Activated T-cell treated with anti-CD3 and anti-CD28 coated beads, Interleukin-2, amount 50 U/mL, for 24 hours (primary cell): ENCODE results near the gene DRC7.
A peak's percentile ranks its signal among the peaks of the same experiment; 100 is the strongest.

Experiments
- DNase-seq: peaks from one replicate; pipeline ENCODE4 v3.0.0-alpha.2; 2020
- H3K27ac Mint-ChIP-seq: 2 replicates; pipeline ENCODE4 v1.8.0; 2020; ENCODE audit warnings: mild to moderate bottlenecking, mixed read lengths
- H3K27me3 Mint-ChIP-seq: 2 replicates; pipeline ENCODE4 v1.8.0; 2020; ENCODE audit warnings: mixed read lengths
- H3K36me3 Mint-ChIP-seq: 2 replicates; pipeline ENCODE4 v1.8.0; 2020; ENCODE audit warnings: low read depth, mixed read lengths
- H3K4me1 Mint-ChIP-seq: 2 replicates; pipeline ENCODE4 v1.8.0; 2020; ENCODE audit warnings: low read depth, mixed read lengths
- H3K4me3 Mint-ChIP-seq: 2 replicates; pipeline ENCODE4 v1.8.0; 2020; ENCODE audit warnings: mild to moderate bottlenecking, moderate library complexity, mixed read lengths
- H3K9me3 Mint-ChIP-seq: 2 replicates; pipeline ENCODE4 v1.8.0; 2020; ENCODE audit warnings: mixed read lengths

Gene DRC7

DNA sequence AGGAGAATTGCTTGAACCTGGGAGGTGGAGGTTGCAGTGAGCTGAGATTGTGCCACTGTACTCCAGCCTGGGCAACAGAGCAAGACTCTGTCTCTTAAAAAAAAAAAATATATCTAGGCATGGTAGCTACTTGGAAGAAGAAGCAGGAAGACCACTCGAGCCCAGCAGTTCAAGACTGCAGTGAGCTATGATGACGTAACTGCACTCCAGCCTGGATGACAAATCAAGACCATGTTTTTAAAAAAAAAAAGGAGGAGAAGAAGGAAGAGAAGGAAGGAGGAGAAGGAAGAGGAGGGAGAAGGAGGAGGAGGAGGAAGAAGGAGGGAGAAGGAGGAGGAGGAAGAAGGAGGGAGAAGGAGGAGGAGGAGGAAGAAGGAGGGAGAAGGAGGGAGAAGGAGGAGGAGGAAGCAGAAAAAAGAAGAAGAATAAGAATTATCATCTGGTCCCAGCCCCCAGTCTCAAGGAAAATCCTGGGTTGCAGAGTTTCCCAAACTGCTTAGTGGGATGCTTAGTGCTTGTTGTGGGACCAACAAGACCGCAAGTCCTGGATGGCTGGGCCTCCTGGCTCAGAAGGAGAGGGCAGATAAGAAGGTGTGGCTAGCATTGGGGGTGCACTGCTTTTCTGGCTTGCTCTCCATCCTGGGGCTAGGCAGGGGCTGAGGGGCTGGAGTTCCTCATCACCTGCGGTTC, 3.7 kb upstream of the DRC7 start:
- Mint-ChIP-seq H3K27ac (no peak overlapping the region), H3K9me3 (no peaks in the 10 kb centered on the region), H3K36me3 (no peaks in the 10 kb centered on the region), H3K4me3 (no peak overlapping the region), H3K4me1 (peaks cover 18% of the 10 kb centered on the region), H3K27me3 (no peaks in the 10 kb centered on the region)
- no peak for DNase-seq

DNA sequence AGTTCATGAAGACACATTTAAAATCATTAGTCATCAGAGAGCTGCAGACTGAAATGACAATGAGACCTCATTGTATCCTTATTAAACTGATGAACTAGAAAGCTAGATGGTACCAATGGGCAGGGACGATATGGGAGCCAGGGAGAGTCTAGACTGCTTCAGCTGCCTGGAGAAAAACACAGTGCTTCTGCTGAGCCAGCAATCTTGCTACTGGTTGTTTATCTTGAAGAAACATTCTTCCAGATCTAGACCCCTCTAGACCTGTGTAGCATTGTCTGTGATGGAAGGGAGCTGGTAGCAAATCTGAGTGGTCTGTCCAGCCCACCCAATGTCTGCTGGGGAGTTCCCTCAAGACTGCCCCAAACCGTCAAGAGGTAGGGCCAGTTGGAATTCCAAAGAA, 2.0 kb upstream of the DRC7 start:
- H3K4me3 Mint-ChIP-seq, result no peak overlapping the region
- H3K27me3 Mint-ChIP-seq, result no peaks in the 10 kb centered on the region
- H3K4me1 Mint-ChIP-seq, result peaks cover 18% of the 10 kb centered on the region
- H3K36me3 Mint-ChIP-seq, result no peaks in the 10 kb centered on the region
- H3K27ac Mint-ChIP-seq, result no peak overlapping the region
- no peak for DNase-seq
- no peaks in the 10 kb centered on the region for H3K9me3 Mint-ChIP-seq

DNA sequence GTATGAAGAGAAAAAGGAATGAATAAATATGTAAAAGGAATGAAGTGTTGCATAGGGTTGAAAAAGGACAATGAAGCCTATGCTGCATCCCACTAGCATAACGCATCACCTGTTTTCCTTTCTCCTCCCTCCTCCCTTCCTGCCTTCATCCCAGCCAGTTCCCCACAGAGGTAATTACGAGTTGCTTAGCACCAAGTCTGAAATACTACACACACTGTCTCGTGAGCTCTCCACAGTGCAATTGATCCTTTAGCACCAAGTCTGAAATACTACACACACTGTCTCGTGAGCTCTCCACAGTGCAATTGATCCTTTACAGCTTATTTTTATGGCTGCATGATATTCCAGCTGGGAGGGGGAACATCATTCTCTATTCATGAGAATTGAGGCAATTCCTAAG, 1.1 kb upstream of the DRC7 start:
- Mint-ChIP-seq H3K4me1 (peaks cover 18% of the 10 kb centered on the region), H3K27ac (no peak overlapping the region), H3K4me3 (no peak overlapping the region), H3K9me3 (no peaks in the 10 kb centered on the region), H3K27me3 (no peaks in the 10 kb centered on the region), H3K36me3 (no peaks in the 10 kb centered on the region)
- no peak for DNase-seq

DNA sequence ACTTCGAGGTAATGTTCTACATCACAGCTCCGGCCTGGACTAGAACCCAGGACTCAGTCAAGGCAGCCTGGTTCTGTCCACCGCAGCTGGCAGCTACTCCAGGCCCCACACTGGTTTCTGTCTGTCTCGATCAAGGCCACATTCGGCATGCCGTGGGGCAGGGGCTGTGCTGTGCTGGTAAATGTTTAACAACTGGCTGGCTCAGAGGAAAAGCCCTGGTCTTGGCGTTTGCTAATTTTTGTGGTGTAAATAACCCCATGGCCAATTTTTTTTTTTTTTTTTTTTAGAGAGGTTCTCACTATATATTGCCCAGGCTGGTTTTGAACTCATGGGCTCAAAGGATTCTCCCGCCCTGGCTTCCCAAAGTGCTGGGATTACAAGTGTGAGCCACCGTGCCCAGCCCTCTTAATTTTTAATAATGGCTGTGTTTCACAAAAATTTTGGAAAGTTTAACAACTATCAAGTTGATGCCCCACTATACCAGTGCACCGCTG, 328 bp upstream of the DRC7 start:
- DNase-seq, result no peak
- H3K4me1 Mint-ChIP-seq, result peaks cover 15% of the 10 kb centered on the region
- no peak overlapping the region for H3K4me3 Mint-ChIP-seq
- H3K27me3 Mint-ChIP-seq, result no peaks in the 10 kb centered on the region
- H3K36me3 Mint-ChIP-seq, result no peaks in the 10 kb centered on the region
- no peak overlapping the region for H3K27ac Mint-ChIP-seq
- no peaks in the 10 kb centered on the region for H3K9me3 Mint-ChIP-seq

DNA sequence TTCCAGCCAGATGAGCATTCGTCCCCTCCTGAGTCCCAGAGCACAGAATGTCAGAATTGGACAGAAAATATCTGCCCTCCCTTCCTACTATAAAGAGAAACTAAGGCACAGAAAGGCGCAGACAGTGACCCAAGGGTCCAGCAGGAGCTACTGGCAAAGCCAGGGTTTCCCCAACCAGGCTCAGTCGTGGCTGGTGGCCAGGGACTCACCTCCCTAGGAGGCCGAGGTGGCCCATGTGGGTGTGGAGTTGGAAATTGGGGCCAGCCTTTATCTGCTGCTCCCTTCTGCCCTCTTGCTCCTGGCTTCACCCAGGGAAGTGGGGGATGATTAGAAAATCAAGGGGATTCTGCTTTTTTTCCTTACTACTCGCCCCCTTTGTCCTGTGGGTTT, 1.1 kb downstream of the DRC7 start:
- H3K9me3 Mint-ChIP-seq, result no peaks in the 10 kb centered on the region

DNA sequence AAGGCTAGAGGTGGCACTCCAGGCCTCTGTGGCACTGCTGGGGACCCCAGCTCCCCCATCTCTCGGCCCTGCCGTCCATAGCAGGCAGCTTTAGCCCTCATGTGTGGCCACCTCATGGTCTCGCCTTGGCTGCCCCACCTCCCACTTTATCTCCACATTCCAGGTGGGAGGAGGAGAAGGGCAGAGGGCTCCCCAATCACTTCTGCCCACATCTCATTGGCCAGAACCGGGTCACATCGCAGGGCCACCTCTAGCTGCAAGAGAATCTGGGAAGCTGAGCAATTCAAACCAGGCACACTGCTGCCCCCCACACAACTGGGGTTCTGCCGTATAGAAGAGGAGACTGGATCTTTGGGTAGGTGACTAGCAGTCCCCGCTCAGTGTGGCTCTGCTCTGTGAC, 1.6 kb downstream of the DRC7 start:
- Mint-ChIP-seq H3K4me1 (peaks cover 4% of the 10 kb centered on the region), H3K9me3 (no peaks in the 10 kb centered on the region), H3K36me3 (no peaks in the 10 kb centered on the region), H3K27me3 (no peaks in the 10 kb centered on the region), H3K4me3 (no peak overlapping the region), H3K27ac (no peak overlapping the region)
- no peak for DNase-seq

More for the DNA sequence above, 1.1 kb downstream of the DRC7 start:
- DNase-seq, result no peak
- Mint-ChIP-seq H3K4me3 (no peak overlapping the region), H3K36me3 (no peaks in the 10 kb centered on the region), H3K27ac (no peak overlapping the region), H3K27me3 (no peaks in the 10 kb centered on the region), H3K4me1 (peaks cover 4% of the 10 kb centered on the region)

DNA sequence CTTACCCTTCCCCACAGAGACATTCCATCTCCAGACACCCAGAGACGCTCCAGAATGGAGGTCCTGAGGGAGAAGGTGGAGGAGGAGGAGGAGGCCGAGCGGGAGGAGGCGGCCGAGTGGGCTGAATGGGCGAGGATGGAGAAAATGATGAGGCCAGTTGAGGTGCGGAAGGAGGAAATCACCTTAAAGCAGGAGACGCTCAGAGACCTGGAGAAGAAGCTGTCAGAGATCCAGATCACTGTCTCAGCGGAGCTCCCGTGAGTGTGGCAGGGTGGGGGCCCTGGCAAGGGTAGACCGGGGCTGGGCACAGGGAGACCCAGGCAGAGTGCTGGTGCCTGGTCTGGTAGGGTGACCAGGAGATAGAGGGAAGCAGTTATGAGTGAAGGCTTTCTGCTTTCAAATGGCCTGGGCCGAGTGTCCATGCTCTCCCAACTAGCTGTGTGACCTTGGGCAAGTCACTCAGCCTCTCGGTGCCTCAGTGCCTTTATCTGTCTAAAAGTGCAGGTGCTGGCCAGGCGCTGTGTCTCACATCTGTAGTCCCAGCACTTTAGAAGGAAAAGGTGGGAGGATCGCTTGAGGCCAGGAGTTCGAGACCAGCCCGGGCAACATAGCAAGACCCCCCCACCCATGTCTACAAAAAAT, 3.4 kb downstream of the DRC7 start:
- H3K27me3 Mint-ChIP-seq, result no peaks in the 10 kb centered on the region
- H3K36me3 Mint-ChIP-seq, result no peaks in the 10 kb centered on the region
- H3K27ac Mint-ChIP-seq, result no peak overlapping the region
- no peak for DNase-seq
- no peaks in the 10 kb centered on the region for H3K9me3 Mint-ChIP-seq
- H3K4me1 Mint-ChIP-seq, result peaks cover 4% of the 10 kb centered on the region
- H3K4me3 Mint-ChIP-seq, result no peak overlapping the region

DNA sequence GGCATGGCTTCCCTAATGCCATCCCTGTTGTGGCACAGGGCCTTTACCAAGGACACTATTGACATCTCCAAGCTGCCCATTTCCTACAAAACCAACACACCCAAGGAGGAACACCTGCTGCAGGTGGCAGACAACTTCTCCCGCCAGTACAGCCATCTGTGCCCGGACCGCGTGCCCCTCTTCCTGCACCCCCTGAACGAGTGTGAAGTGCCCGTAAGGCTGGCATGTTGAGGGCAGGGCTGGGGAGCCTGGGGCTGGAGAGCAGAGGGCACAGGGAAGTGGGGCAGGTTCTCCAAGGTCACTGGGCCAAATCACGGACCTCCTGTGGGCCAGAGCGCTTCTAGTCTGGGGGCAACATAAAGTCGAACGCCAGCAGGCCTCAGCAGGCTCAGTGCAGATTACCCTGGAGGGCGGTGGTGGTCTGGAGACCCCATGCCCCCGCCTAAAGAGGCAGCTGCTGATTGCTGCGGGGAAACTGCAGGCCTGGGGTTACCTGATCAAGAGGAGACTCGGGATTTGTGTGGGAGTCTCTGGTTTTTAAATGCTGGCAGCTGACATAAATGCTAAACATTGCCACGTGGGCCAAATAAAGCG, 4.3 kb downstream of the DRC7 start:
- no peaks in the 10 kb centered on the region for H3K27me3 Mint-ChIP-seq
- no peak for DNase-seq
- no peak overlapping the region for H3K27ac Mint-ChIP-seq
- H3K4me3 Mint-ChIP-seq, result no peak overlapping the region
- no peaks in the 10 kb centered on the region for H3K9me3 Mint-ChIP-seq
- H3K36me3 Mint-ChIP-seq, result no peaks in the 10 kb centered on the region
- H3K4me1 Mint-ChIP-seq, result peaks cover 4% of the 10 kb centered on the region

DNA sequence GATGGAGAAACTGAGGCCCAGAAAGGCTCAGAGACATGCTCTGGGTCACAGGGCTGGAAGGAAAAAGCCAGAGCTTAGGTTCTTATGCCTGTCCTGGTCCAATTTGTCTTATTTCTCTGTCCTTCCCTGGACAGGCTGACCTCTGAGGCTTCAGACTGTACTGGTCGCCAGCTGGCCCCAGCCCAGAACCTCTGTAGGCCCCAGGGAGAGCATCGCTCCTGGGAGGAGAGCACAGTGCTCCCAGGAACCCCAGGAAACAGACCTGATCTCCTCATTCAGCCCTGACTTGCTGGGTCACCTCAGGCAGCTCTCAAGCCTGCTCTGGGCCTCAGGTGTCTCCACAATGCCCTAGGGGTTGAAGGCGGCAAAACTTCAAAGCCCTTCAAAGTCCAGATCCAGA, 4.9 kb downstream of the DRC7 start:
- no peaks in the 10 kb centered on the region for H3K36me3 Mint-ChIP-seq
- H3K4me3 Mint-ChIP-seq, result no peak overlapping the region
- peaks cover 4% of the 10 kb centered on the region for H3K4me1 Mint-ChIP-seq
- no peaks in the 10 kb centered on the region for H3K9me3 Mint-ChIP-seq
- no peaks in the 10 kb centered on the region for H3K27me3 Mint-ChIP-seq
- no peak overlapping the region for H3K27ac Mint-ChIP-seq
- DNase-seq, result no peak

DNA sequence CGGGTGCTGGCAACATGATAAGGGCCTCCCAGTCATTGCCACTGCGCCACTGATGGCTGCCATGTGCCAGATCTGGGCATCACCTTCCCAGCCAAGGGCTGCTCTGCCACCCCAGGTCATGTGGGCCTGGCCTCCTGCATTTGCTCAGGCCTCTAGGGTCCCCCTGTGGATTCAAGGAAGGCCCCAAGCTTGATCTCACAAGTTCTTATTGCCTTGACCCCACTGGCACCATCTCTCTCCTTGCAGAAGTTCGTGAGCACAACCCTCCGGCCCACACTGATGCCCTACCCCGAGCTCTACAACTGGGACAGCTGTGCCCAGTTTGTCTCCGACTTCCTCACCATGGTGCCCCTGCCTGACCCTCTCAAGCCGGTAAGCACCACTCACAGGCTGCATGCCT, 5.3 kb downstream of the DRC7 start:
- no peaks in the 10 kb centered on the region for H3K36me3 Mint-ChIP-seq
- peak overlapping the region; percentile 17 for H3K27ac Mint-ChIP-seq
- H3K27me3 Mint-ChIP-seq, result no peaks in the 10 kb centered on the region
- H3K9me3 Mint-ChIP-seq, result no peaks in the 10 kb centered on the region
- no peak for DNase-seq
- no peak overlapping the region for H3K4me3 Mint-ChIP-seq
- peaks cover 1% of the 10 kb centered on the region for H3K4me1 Mint-ChIP-seq

DNA sequence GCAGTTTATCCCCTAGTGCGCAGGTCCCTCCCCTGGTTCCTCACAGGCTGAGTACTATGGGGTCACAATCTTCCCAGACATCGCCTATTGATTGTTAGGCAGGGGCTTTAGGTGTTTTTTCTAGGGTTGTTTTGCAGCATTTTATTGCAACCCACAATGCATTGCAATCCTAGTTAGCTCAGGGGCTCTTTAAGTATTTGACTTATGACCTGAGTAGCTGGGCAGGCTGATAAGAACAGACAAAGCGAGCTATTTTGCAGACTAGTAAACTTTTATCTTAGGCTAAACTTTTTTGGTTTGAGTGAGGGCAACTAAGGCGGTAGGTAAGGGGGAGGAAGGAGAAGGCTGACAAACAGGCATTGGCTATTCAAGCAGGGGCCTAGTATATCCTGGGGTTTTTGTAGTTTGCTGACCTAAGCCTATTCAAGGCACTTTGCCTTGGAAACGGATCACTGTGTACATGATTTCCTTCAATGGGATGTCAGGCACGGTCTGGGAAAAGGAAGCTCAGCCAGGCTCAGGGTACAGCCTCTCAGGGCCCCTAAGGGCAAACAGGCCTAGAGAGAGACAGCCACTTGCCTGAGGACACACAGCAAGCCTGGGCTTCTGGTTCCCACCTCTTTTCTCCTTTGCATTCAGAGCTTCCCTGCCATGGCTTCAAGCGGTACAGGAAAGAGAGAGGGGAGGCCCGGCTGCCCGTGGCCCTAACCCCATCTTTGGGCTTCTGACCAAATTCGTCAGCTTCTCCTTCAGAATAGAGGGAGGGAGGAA, 6.4 kb downstream of the DRC7 start:
- H3K4me3 Mint-ChIP-seq, result no peak overlapping the region
- no peaks in the 10 kb centered on the region for H3K36me3 Mint-ChIP-seq
- DNase-seq, result no peak
- H3K9me3 Mint-ChIP-seq, result no peaks in the 10 kb centered on the region
- H3K27me3 Mint-ChIP-seq, result no peaks in the 10 kb centered on the region
- no peaks in the 10 kb centered on the region for H3K4me1 Mint-ChIP-seq
- no peak overlapping the region for H3K27ac Mint-ChIP-seq

DNA sequence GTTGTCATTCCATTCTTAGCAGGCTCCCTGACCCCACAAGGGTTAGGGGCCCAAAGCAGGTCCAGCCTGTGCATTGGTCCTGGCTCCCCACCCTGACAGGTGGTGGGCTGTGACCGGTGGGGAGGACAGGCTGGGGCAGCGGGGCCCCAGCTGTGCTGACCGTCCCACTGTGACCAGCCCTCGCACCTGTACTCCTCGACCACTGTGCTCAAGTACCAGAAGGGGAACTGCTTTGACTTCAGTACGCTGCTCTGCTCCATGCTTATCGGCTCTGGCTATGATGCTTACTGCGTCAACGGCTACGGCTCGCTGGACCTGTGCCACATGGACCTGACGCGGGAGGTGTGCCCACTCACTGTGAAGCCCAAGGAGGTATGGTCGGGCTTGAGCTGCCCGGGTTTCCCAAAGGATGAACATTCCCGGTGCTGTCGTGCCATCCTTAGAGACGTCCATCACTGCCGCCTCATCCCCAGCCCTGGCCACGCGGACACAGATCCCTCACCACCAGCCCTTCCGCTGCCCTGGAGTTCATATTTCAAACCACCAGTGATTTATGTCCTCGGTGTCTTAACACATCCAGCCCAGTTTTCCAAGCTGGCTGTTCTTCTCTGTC, 7.3 kb downstream of the DRC7 start:
- no peaks in the 10 kb centered on the region for H3K27me3 Mint-ChIP-seq
- H3K4me1 Mint-ChIP-seq, result no peaks in the 10 kb centered on the region
- H3K4me3 Mint-ChIP-seq, result no peak overlapping the region
- H3K36me3 Mint-ChIP-seq, result no peaks in the 10 kb centered on the region
- no peak overlapping the region for H3K27ac Mint-ChIP-seq
- DNase-seq, result no peak
- H3K9me3 Mint-ChIP-seq, result no peaks in the 10 kb centered on the region

DNA sequence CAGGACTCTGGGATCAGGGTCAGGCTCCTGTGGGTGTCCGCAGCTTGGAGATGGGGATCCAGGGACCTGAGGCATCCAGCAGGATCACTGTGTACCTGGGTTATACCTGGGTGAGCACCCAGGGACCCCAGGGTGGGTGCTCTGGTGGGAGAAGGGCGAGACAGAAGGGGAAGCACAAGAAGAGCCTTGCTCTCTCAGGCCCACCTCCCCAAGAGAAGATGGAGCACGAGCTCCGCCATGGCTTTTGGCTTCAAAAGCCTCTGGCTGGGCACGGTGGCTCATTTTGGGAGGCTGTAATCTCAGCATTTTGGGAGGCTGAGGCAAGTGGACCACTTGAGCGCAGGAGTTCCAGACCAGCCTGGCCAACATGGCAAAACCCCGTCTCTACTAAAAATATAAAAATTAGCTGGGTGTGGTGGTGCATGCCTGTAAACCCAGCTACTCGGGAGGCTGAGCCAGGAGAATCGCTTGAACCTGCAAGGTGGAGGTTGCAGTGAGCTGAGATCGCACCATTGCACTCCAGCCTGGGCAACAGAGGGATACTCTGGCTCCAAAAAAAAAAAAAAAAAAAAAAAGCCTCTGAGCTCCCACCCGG, 8.9 kb downstream of the DRC7 start:
- Mint-ChIP-seq H3K27ac (no peak overlapping the region), H3K27me3 (no peaks in the 10 kb centered on the region), H3K9me3 (no peaks in the 10 kb centered on the region), H3K36me3 (no peaks in the 10 kb centered on the region), H3K4me3 (no peak overlapping the region), H3K4me1 (peaks cover 7% of the 10 kb centered on the region)
- DNase-seq, result no peak
